ENCODE results near the gene RIN3.

Gene RIN3

GRCh38 chr14:92560106-92560865 is 46.7 kb downstream of the RIN3 start:
- H3K4me3 ChIP-seq (replicated peaks in 1 of 2; ENCODE audit: low read depth in 2 of 2, low read length in 2 of 2): no peak overlapping the region
- no peak for DNase-seq (ENCODE audit: low read depth in 2 of 2)
- TF ChIP-seq, protein P1, sequence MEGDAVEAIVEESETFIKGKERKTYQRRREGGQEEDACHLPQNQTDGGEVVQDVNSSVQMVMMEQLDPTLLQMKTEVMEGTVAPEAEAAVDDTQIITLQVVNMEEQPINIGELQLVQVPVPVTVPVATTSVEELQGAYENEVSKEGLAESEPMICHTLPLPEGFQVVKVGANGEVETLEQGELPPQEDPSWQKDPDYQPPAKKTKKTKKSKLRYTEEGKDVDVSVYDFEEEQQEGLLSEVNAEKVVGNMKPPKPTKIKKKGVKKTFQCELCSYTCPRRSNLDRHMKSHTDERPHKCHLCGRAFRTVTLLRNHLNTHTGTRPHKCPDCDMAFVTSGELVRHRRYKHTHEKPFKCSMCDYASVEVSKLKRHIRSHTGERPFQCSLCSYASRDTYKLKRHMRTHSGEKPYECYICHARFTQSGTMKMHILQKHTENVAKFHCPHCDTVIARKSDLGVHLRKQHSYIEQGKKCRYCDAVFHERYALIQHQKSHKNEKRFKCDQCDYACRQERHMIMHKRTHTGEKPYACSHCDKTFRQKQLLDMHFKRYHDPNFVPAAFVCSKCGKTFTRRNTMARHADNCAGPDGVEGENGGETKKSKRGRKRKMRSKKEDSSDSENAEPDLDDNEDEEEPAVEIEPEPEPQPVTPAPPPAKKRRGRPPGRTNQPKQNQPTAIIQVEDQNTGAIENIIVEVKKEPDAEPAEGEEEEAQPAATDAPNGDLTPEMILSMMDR (IDR thresholded peaks at IDR 0.05; ENCODE audit: low read depth, low read length): no peak

DNA sequence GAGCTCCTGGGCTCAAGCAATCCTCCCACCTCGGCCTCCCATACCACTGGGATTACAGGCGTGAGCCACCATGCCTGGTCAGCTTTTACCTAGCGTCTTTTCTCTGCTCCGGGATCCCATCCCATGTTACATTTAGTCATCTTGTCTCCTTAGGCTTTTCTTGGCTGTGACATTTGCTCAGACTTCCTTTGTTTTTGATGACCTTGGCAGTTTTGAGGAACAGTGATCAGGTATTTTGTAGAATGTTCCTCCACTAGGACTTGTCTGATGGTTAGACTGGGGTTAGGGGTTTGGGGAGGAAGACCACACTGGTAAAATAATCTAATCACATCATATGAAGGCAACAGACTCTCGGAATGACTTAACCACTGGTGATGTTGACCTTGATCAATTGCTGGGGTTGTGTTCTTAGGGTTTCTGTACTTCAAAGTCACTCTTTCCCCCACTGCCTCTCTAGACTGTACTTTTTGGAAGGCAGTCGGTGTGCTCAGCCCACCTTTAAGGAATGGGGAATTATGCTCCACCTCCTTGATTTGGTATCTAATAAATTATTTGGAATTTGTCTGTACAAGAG is 48.4 kb downstream of the RIN3 start:
- H3K4me3 ChIP-seq (replicated peaks in 1 of 2; ENCODE audit: low read depth in 2 of 2, low read length in 2 of 2): no peak overlapping the region
- no peak for DNase-seq (ENCODE audit: low read depth in 2 of 2)
- TF ChIP-seq, protein P1 (IDR thresholded peaks at IDR 0.05; ENCODE audit: low read depth, low read length): no peak

GRCh38 chr14:92563359-92563758 is 49.8 kb downstream of the RIN3 start:
- peak in 1 of 2 donors; percentile 33 for DNase-seq (ENCODE audit: low read depth in 2 of 2)
- TF ChIP-seq, protein P1 (IDR thresholded peaks at IDR 0.05; ENCODE audit: low read depth, low read length): no peak
- H3K4me3 ChIP-seq (replicated peaks in 1 of 2; ENCODE audit: low read depth in 2 of 2, low read length in 2 of 2): no peak overlapping the region

- TF ChIP-seq, protein P1 (IDR thresholded peaks at IDR 0.05; ENCODE audit: low read depth, low read length): no peak
- H3K4me3 ChIP-seq (replicated peaks in 1 of 2; ENCODE audit: low read depth in 2 of 2, low read length in 2 of 2): no peak overlapping the region
- DNase-seq (ENCODE audit: low read depth in 2 of 2): no peak
Observed at GRCh38 chr14:92563765-92564285, 50.2 kb downstream of the RIN3 start.

DNA sequence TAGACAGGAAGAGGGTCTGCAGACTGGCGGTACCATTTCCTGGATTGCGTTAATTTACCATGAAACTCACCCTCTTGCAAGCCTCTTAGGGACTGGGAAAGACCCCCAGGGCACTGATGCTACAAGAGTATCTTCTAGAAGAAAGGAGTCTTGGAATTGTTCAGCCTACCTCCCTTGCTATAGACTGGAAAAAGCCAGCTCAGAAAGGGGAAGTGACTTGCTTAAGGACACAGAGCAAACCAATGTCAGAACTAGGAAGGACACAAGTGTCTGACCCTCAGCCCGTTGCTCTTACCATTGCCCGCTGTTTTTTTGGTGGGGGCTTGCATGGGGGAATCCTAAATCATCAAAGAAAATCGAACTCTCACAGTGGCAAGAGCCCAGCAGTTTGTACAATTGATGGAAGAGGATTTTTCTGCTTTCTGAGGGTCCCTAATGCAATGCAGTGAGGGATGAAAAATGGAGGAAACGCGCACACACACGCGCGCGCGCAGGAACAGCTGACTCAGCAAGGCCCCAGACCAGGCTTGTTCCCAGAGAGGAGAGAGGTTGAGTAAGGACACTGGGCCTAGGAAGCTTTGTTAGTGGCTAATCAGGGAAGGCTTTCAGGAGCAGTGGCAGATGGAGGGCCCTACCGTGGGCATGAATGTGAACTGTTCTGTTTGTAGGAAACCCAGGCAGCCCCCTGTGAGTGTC is 50.9 kb downstream of the RIN3 start:
- no peak for DNase-seq (ENCODE audit: low read depth in 2 of 2)
- TF ChIP-seq, protein P1 (IDR thresholded peaks at IDR 0.05; ENCODE audit: low read depth, low read length): no peak
- H3K4me3 ChIP-seq (replicated peaks in 1 of 2; ENCODE audit: low read depth in 2 of 2, low read length in 2 of 2): no peak overlapping the region

- TF ChIP-seq, protein P1 (IDR thresholded peaks at IDR 0.05; ENCODE audit: low read depth, low read length): no peak
- no peak overlapping the region for H3K4me3 ChIP-seq (replicated peaks in 1 of 2; ENCODE audit: low read depth in 2 of 2, low read length in 2 of 2)
- DNase-seq (ENCODE audit: low read depth in 2 of 2): no peak
Observed at GRCh38 chr14:92565040-92565717, 51.6 kb downstream of the RIN3 start.

All from cardiac fibroblast (primary cell).